Measurements from ENCODE around the gene ERH.

The ERH gene

GRCh38 chr14:69357544-69358200 lies 40.4 kb downstream of the ERH start:
- no peak for DNase-seq (ENCODE audit: insufficient read length, low spot score)
- FAIRE-seq: no peak

- FAIRE-seq (no peak), DNase-seq (ENCODE audit: insufficient read length, low spot score) (no peak)
Measured at GRCh38 chr14:69356903-69357543, 41.1 kb downstream of the ERH start.

- FAIRE-seq (peak; percentile 60), DNase-seq (ENCODE audit: insufficient read length, low spot score) (no peak)
Measured at GRCh38 chr14:69355607-69356281, 42.4 kb downstream of the ERH start.

GRCh38 chr14:69355154-69355597 lies 42.9 kb downstream of the ERH start:
- no peak for DNase-seq (ENCODE audit: insufficient read length, low spot score)
- peak; percentile 18 for FAIRE-seq

GRCh38 chr14:69354383-69355153 lies 43.5 kb downstream of the ERH start:
- peak; percentile 96 for FAIRE-seq

GRCh38 chr14:69353168-69353567 lies 44.9 kb downstream of the ERH start:
- DNase-seq (ENCODE audit: insufficient read length, low spot score) (no peak), FAIRE-seq (no peak)

More at GRCh38 chr14:69354383-69355153, 43.5 kb downstream of the ERH start:
- peak; percentile 91 for DNase-seq (ENCODE audit: insufficient read length, low spot score)

- no peak for DNase-seq (ENCODE audit: insufficient read length, low spot score)
- no peak for FAIRE-seq
Measured at GRCh38 chr14:69351911-69352310, 46.2 kb downstream of the ERH start.

GRCh38 chr14:69351385-69351784 lies 46.7 kb downstream of the ERH start:
- DNase-seq (ENCODE audit: insufficient read length, low spot score) (no peak), FAIRE-seq (no peak)

GRCh38 chr14:69350892-69351291 lies 47.2 kb downstream of the ERH start:
- FAIRE-seq: no peak
- no peak for DNase-seq (ENCODE audit: insufficient read length, low spot score)

- FAIRE-seq (no peak), DNase-seq (ENCODE audit: insufficient read length, low spot score) (no peak)
Measured at GRCh38 chr14:69349091-69349777, 48.9 kb downstream of the ERH start.

- FAIRE-seq: no peak
- DNase-seq (ENCODE audit: insufficient read length, low spot score): no peak
Measured at GRCh38 chr14:69346710-69347109, 51.4 kb downstream of the ERH start.

GRCh38 chr14:69345402-69345801 lies 52.7 kb downstream of the ERH start:
- no peak for FAIRE-seq
- no peak for DNase-seq (ENCODE audit: insufficient read length, low spot score)

- DNase-seq (ENCODE audit: insufficient read length, low spot score) (no peak), FAIRE-seq (no peak)
Measured at GRCh38 chr14:69344171-69344570, 53.9 kb downstream of the ERH start.

GRCh38 chr14:69342928-69343525 lies 55.1 kb downstream of the ERH start:
- DNase-seq (ENCODE audit: insufficient read length, low spot score): no peak
- no peak for FAIRE-seq

- DNase-seq (ENCODE audit: insufficient read length, low spot score) (no peak), FAIRE-seq (no peak)
Measured at GRCh38 chr14:69339426-69339825, 58.7 kb downstream of the ERH start.

- DNase-seq (ENCODE audit: insufficient read length, low spot score): no peak
- FAIRE-seq: no peak
Measured at GRCh38 chr14:69337984-69338383, 60.1 kb downstream of the ERH start.

- no peak for DNase-seq (ENCODE audit: insufficient read length, low spot score)
- FAIRE-seq: no peak
Measured at GRCh38 chr14:69335371-69335771, 62.7 kb downstream of the ERH start.

GRCh38 chr14:69334576-69334975 lies 63.5 kb downstream of the ERH start:
- DNase-seq (ENCODE audit: insufficient read length, low spot score) (no peak), FAIRE-seq (no peak)

GRCh38 chr14:69333791-69334337 lies 64.2 kb downstream of the ERH start:
- FAIRE-seq (no peak), DNase-seq (ENCODE audit: insufficient read length, low spot score) (no peak)

Measured in GM19239 (cell line).